Mesenchymal stem cell (in vitro differentiated cells and primary cell): ENCODE results near the gene NCS1.

Experiments
- DNase-seq: peaks from one replicate; pipeline ENCODE4 v3.0.0-alpha.2; 2013
- H2AFZ ChIP-seq: one replicate; pipeline ENCODE4 v1.6.1; 2013; ENCODE audit warnings: low read depth, mild to moderate bottlenecking, control low read depth, inconsistent platforms, low read length, moderate library complexity
- H2AK5ac ChIP-seq: 2 replicates; pipeline ENCODE4 v1.6.1; 2013; ENCODE audit warnings: low read length, moderate library complexity, mild to moderate bottlenecking, inconsistent platforms; ENCODE audit not compliant: severe bottlenecking
- H2BK120ac ChIP-seq: one replicate; pipeline ENCODE4 v1.6.1; 2013; ENCODE audit warnings: low read depth, mild to moderate bottlenecking, inconsistent platforms, low read length, moderate library complexity
- H2BK12ac ChIP-seq, 2 experiments: one replicate each; pipeline ENCODE4 v1.6.1; 2013; ENCODE audit warnings: inconsistent platforms in 2 of 2, low read length in 2 of 2, mild to moderate bottlenecking in 2 of 2, moderate library complexity in 2 of 2, control low read depth in 1 of 2
- H2BK15ac ChIP-seq: one replicate; pipeline ENCODE4 v1.6.1; 2013; ENCODE audit warnings: mild to moderate bottlenecking, low read depth, inconsistent platforms; ENCODE audit not compliant: poor library complexity, severe bottlenecking
- H2BK5ac ChIP-seq: 2 replicates; pipeline ENCODE4 v1.6.1; 2013; ENCODE audit warnings: low read depth, mild to moderate bottlenecking, low read length, control low read depth, inconsistent platforms; ENCODE audit not compliant: poor library complexity, severe bottlenecking
- H3K14ac ChIP-seq, 2 experiments: one replicate each; pipeline ENCODE4 v1.6.1; 2013; ENCODE audit warnings: inconsistent platforms in 2 of 2, low read length in 2 of 2, control low read depth in 1 of 2, mild to moderate bottlenecking in 1 of 2, moderate library complexity in 1 of 2
- H3K18ac ChIP-seq, 2 experiments: one replicate each; pipeline ENCODE4 v1.6.1; 2013; ENCODE audit warnings: inconsistent platforms in 2 of 2, low read length in 2 of 2, control low read depth in 1 of 2, low read depth in 1 of 2, mild to moderate bottlenecking in 1 of 2
- H3K23ac ChIP-seq, 2 experiments: one replicate each; pipeline ENCODE4 v1.6.1; 2013; ENCODE audit warnings: inconsistent platforms in 2 of 2, low read length in 2 of 2, mild to moderate bottlenecking in 2 of 2, moderate library complexity in 2 of 2, control low read depth in 1 of 2
- H3K27ac ChIP-seq: 2 replicates; pipeline ENCODE4 v1.5.1; 2013; ENCODE audit warnings: mild to moderate bottlenecking, moderate library complexity, low read length, control low read depth, inconsistent platforms; ENCODE audit not compliant: poor library complexity, severe bottlenecking
- H3K27me3 ChIP-seq, 2 experiments: 2 replicates each; pipeline versions ENCODE4 v1.6.1 to v1.7.0; 2013; ENCODE audit warnings: low read length in 2 of 2, mild to moderate bottlenecking in 2 of 2, moderate library complexity in 2 of 2, control low read depth in 1 of 2, inconsistent platforms in 1 of 2; ENCODE audit not compliant: control insufficient read depth in 1 of 2, insufficient read depth in 1 of 2
- H3K36me3 ChIP-seq, 2 experiments: 2 replicates each; pipeline versions ENCODE4 v1.6.1 to v1.7.0; 2013; ENCODE audit warnings: low read length in 2 of 2, control low read depth in 1 of 2, inconsistent platforms in 1 of 2, low read depth in 1 of 2, mild to moderate bottlenecking in 1 of 2; ENCODE audit not compliant: insufficient read depth in 2 of 2, control insufficient read depth in 1 of 2
- H3K4ac ChIP-seq, 2 experiments: one replicate each; pipeline ENCODE4 v1.6.1; 2013; ENCODE audit warnings: inconsistent platforms in 2 of 2, low read length in 2 of 2, mild to moderate bottlenecking in 2 of 2, moderate library complexity in 2 of 2, control low read depth in 1 of 2, low read depth in 1 of 2
- H3K4me1 ChIP-seq: 2 replicates; pipeline ENCODE4 v1.6.1; 2013; ENCODE audit warnings: low read depth, low read length, control low read depth; ENCODE audit not compliant: control insufficient read depth, insufficient read depth
- H3K4me2 ChIP-seq: 2 replicates; pipeline ENCODE4 v1.6.1; 2013; ENCODE audit warnings: low read length, mild to moderate bottlenecking, inconsistent platforms; ENCODE audit not compliant: poor library complexity, severe bottlenecking
- H3K4me3 ChIP-seq, 2 experiments: 2 replicates each; pipeline versions ENCODE4 v1.5.1 to v1.7.0; 2013; ENCODE audit warnings: low read length in 2 of 2, mild to moderate bottlenecking in 2 of 2, control low read depth in 1 of 2, low read depth in 1 of 2; ENCODE audit not compliant: insufficient read depth in 1 of 2
- H3K79me1 ChIP-seq: replicated peaks from 2 replicates; pipeline ENCODE4 v1.6.1; 2013; ENCODE audit warnings: mild to moderate bottlenecking, control low read depth, low read length, inconsistent platforms; ENCODE audit not compliant: poor library complexity, severe bottlenecking
- H3K9ac ChIP-seq: 2 replicates; pipeline ENCODE4 v1.7.0; 2013; ENCODE audit warnings: mild to moderate bottlenecking, low read length, moderate library complexity
- H3K9me3 ChIP-seq: 2 replicates; pipeline ENCODE4 v1.7.0; 2013; ENCODE audit warnings: mild to moderate bottlenecking, low read length; ENCODE audit not compliant: control insufficient read depth
- H4K8ac ChIP-seq: one replicate; pipeline ENCODE4 v1.6.1; 2013; ENCODE audit warnings: inconsistent platforms, mild to moderate bottlenecking, low read length, moderate library complexity
- H4K91ac ChIP-seq: one replicate; pipeline ENCODE4 v1.6.1; 2013; ENCODE audit warnings: mild to moderate bottlenecking, low read length, inconsistent platforms
- WGBS: methylation state at CpG from one replicate; pipeline ENCODE4 v1.1.7; 2013; ENCODE audit warnings: mixed read lengths; 5-methylcytosine and 5-hydroxymethylcytosine counted together

NCS1 gene

GRCh38 chr9:130138791-130139190 is 33.4 kb upstream of the NCS1 start:
- Histone ChIP-seq H3K27me3 (no peaks in the 10 kb centered on the region), H3K79me1 (peaks cover 1% of the 10 kb centered on the region), H3K4me1 (peaks cover 17% of the 10 kb centered on the region), H2BK120ac (no peak overlapping the region), H2BK12ac (peak overlapping the region in 1 of 2 experiments; percentile 28), H3K23ac (no peak overlapping the region), H2AK5ac (peak overlapping the region; percentile 41), H3K36me3 (peaks cover 24 to 31% of the 10 kb centered on the region in 2 experiments), H3K4me2 (no peak overlapping the region), H3K9ac (peak overlapping the region; percentile 69), H2BK5ac (no peak overlapping the region), H4K8ac (no peak overlapping the region), H3K4ac (peak overlapping the region in 1 of 2 experiments; percentile 15), H4K91ac (peak overlapping the region; percentile 25), H2AFZ (no peak overlapping the region), H3K9me3 (no peaks in the 10 kb centered on the region), H3K27ac (peak overlapping the region; percentile 71), H2BK15ac (no peak overlapping the region), H3K4me3 (peak overlapping the region in 1 of 2 experiments; percentile 9), H3K14ac (no peak overlapping the region), H3K18ac (peak overlapping the region; percentile 38 to 59)
- peak; percentile 75 for DNase-seq
- 83% methylated on average over 6 of the region's 6 CpGs for WGBS

GRCh38 chr9:130139251-130139650 is 33.0 kb upstream of the NCS1 start:
- Histone ChIP-seq H3K4me2 (no peak overlapping the region), H3K18ac (no peak overlapping the region), H3K27ac (peak overlapping the region; percentile 71), H2AFZ (no peak overlapping the region), H3K23ac (no peak overlapping the region), H4K8ac (no peak overlapping the region), H3K14ac (no peak overlapping the region), H2AK5ac (no peak overlapping the region), H3K4me1 (peaks cover 21% of the 10 kb centered on the region), H3K79me1 (peaks cover 1% of the 10 kb centered on the region), H2BK120ac (no peak overlapping the region), H2BK15ac (no peak overlapping the region), H2BK12ac (peak overlapping the region in 1 of 2 experiments; percentile 37), H3K36me3 (peaks cover 21 to 27% of the 10 kb centered on the region in 2 experiments), H3K9ac (peak overlapping the region; percentile 69), H3K27me3 (no peaks in the 10 kb centered on the region), H3K9me3 (no peaks in the 10 kb centered on the region), H3K4me3 (peak overlapping the region in 1 of 2 experiments; percentile 2), H4K91ac (no peak overlapping the region), H2BK5ac (no peak overlapping the region), H3K4ac (no peak overlapping the region)
- DNase-seq, result no peak
- WGBS, result 96% methylated on average over 10 of the region's 10 CpGs

GRCh38 chr9:130140706-130141105 is 31.5 kb upstream of the NCS1 start:
- no peak overlapping the region for H2AK5ac ChIP-seq
- H4K91ac ChIP-seq, result no peak overlapping the region
- H2BK12ac ChIP-seq, result no peak overlapping the region
- no peak overlapping the region for H2AFZ ChIP-seq
- no peak overlapping the region for H3K4ac ChIP-seq
- 97% methylated on average over 9 of the region's 10 CpGs for WGBS
- H3K18ac ChIP-seq, result no peak overlapping the region
- no peak overlapping the region for H2BK15ac ChIP-seq
- H3K9me3 ChIP-seq, result no peaks in the 10 kb centered on the region
- no peak overlapping the region for H4K8ac ChIP-seq
- no peak overlapping the region for H2BK5ac ChIP-seq
- no peaks in the 10 kb centered on the region for H3K27me3 ChIP-seq
- no peak overlapping the region for H3K9ac ChIP-seq
- no peak overlapping the region for H3K4me3 ChIP-seq
- no peak overlapping the region for H3K14ac ChIP-seq
- peaks cover 23% of the 10 kb centered on the region for H3K4me1 ChIP-seq
- no peak overlapping the region for H3K4me2 ChIP-seq
- H2BK120ac ChIP-seq, result no peak overlapping the region
- no peak overlapping the region for H3K23ac ChIP-seq
- DNase-seq, result no peak
- peaks cover 11 to 12% of the 10 kb centered on the region in 2 experiments for H3K36me3 ChIP-seq
- peaks cover 1% of the 10 kb centered on the region for H3K79me1 ChIP-seq
- H3K27ac ChIP-seq, result no peak overlapping the region

- Histone ChIP-seq H3K9ac (no peak overlapping the region), H4K8ac (no peak overlapping the region), H3K18ac (no peak overlapping the region), H3K23ac (no peak overlapping the region), H3K14ac (no peak overlapping the region), H2BK15ac (no peak overlapping the region), H3K36me3 (peaks cover under 1 to 2% of the 10 kb centered on the region in 2 experiments), H2AK5ac (no peak overlapping the region), H2BK12ac (no peak overlapping the region), H3K79me1 (peaks cover 1% of the 10 kb centered on the region), H4K91ac (no peak overlapping the region), H2AFZ (no peak overlapping the region), H3K4me1 (peaks cover 21% of the 10 kb centered on the region), H3K9me3 (no peaks in the 10 kb centered on the region), H3K4me3 (no peak overlapping the region), H3K4me2 (no peak overlapping the region), H2BK120ac (no peak overlapping the region), H3K4ac (no peak overlapping the region), H3K27ac (no peak overlapping the region), H3K27me3 (peaks cover 0 to 2% of the 10 kb centered on the region in 2 experiments), H2BK5ac (no peak overlapping the region)
- 93% methylated on average over 12 of the region's 12 CpGs for WGBS
- no peak for DNase-seq
Observed at GRCh38 chr9:130142056-130142455, 30.1 kb upstream of the NCS1 start.
